GM19438 (cell line): ENCODE measurements around the gene ZNF185.

ENCODE experiments used
- ATAC-seq: cut with Tn5 transposase; IDR thresholded peaks from one replicate; pipeline ENCODE4 v1.9.1; 2021; ENCODE audit warnings: low read depth; ENCODE audit not compliant: unreplicated experiment

ZNF185 gene

GRCh38 chrX:152945021-152945979 lies 47.4 kb downstream of the ZNF185 start:
- no peak for ATAC-seq

GRCh38 chrX:152946681-152947080 lies 48.8 kb downstream of the ZNF185 start:
- no peak for ATAC-seq
